ENCODE measurements around the gene PPIE.
"Not testable (repeated sequence)": the region's sequence is repeated elsewhere in the genome, so short reads cannot be mapped to it uniquely, and the experiment has no call there.

PPIE gene

DNA sequence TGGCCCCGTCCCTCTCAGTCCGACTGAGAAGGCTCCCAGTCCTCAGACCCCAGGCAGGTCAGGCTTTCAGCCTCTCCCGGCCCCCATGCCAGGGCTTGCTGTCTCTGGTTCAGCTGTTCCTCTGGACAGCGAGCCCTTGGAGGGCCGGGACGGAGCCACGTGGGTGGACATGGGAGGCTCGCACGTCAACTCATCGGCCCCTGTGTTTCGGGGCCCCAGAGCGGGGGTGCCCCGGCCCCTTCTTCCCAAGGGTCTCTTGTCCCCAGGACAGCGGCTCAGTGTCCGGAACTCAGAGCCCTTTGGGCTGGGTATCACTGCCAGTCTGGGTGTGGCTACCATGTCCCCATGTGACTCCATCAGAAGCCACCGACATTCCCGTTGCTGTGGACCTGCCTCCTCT, 39.2 kb downstream of the PPIE start:
- DNase-seq (ENCODE audit: low spot score), result not testable (repeated sequence)

DNA sequence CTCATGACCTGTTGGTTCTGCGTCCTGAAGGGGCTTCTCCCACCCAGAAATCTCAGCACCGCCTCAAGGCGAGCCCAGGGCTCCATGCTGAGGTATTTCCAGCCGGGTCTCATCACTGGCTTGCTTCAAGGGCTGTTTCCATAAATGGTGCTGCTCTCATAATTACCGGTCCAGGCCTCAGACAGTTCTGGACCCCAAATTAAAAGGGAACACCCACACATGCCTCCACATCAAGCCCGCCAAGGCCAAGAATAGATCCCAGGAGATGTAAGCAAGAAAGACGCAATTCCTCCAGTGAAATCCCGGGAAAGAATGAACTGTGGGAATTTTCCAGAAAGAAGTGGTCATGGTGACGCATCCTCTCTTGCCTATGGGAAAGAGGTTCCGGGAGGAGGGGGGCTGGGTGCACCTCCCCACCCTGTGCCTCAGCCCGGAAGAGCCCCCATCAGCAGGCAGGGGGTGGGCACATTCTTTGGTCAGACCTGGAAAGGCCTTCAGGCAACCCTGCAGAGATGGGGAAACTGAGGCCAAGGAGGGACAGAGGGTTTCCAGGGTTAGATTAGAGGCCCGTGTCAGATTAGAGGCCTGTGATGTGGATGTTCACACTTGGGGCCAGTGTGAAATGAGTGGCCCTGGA, 39.9 kb downstream of the PPIE start:
- DNase-seq (ENCODE audit: low spot score), result not testable (repeated sequence)

DNA sequence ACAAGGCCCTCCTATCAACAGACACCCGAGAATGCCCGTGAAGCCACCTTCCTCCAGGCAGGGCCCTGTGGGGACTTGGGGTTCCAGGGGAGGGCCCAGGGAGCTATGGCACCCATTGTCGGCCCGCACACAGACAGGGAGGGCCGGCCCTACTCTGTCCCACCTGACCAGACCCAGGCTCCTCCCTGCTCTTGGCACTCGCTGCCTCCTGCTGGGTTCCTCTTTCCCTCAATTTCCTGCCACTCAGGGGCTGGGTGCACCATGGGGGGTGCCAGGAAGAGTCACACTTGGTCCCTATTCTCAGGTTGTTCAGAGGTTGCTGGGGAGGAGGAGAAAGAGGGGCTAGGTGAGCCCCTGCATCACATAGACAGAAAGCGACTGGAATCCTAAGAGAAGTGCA, 40.5 kb downstream of the PPIE start:
- DNase-seq (ENCODE audit: low spot score), result no peak

DNA sequence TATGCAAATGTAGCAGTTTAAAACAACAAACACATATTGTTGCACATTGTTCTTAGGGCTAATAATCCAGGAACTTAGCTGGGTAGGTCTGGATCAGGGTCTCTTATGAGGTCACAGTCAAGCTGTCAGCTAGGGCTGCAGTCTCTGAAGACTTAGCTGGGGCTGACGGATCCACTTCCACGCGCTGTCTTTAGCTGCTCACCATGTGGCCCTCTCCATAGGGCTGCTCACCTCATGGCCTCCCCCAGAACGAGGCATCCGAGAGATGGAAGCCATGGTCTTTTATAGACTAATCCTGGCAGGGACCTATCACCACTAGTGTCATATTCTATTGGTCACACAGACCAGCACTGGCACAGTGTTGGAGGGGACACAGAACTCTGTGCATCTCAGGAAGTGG, 41.1 kb downstream of the PPIE start:
- no peak for DNase-seq (ENCODE audit: low spot score)

DNA sequence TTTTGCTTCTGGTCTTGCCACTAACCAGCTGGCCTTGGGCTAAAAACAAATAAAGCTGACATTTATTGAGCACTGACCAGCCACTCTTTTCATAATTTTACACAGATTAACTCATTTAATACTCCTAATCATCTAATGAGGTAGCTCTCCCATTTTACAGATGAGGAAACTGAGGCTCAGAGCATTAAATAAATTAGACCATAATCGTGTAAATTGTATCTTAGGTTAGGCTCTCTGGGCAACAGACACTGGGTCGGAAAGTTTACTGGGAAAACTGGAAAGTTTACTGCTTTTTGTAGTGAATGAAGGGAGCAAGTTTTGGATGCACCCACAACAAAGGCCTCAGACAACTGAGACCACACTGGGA, 42.6 kb downstream of the PPIE start:
- DNase-seq (ENCODE audit: low spot score), result no peak

DNA sequence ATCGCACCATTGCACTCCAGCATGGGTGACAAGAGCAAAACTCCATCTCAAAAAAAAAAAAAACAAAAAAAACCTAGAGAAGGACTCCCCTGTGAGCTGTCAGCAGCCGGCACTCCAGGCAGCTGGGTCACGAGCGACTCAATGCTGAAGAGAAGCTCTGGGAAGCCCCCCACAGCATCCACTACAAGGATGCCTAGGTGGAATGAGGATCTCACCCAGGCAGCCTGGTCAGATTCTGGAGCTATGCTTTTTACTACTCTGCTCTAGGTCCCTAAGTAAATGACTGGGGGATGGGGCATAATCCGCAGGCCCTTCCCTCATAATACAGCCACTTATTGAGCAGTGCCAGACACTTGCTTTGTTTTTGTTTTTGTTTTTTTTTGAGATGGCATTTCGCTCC, 43.4 kb downstream of the PPIE start:
- no peak for DNase-seq (ENCODE audit: low spot score)

DNA sequence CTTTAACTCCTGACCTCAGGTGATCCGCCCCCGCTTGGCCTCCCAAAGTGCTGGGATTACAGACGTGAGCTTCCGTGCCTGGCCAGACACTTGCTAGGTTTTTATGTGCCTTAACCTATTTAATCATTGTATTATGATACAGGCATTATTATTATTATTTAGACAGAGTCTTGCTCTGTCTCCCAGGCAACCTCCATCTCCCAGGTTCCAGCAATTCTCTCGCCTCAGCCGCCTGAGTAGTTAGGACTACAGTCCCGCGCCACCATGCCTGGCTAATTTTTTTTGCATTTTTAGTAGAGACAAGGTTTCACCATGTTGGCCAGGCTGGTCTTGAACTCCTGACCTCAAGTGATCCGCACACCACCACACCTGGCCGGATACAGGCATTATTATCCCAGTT, 44.0 kb downstream of the PPIE start:
- not testable (repeated sequence) for DNase-seq (ENCODE audit: low spot score)

DNA sequence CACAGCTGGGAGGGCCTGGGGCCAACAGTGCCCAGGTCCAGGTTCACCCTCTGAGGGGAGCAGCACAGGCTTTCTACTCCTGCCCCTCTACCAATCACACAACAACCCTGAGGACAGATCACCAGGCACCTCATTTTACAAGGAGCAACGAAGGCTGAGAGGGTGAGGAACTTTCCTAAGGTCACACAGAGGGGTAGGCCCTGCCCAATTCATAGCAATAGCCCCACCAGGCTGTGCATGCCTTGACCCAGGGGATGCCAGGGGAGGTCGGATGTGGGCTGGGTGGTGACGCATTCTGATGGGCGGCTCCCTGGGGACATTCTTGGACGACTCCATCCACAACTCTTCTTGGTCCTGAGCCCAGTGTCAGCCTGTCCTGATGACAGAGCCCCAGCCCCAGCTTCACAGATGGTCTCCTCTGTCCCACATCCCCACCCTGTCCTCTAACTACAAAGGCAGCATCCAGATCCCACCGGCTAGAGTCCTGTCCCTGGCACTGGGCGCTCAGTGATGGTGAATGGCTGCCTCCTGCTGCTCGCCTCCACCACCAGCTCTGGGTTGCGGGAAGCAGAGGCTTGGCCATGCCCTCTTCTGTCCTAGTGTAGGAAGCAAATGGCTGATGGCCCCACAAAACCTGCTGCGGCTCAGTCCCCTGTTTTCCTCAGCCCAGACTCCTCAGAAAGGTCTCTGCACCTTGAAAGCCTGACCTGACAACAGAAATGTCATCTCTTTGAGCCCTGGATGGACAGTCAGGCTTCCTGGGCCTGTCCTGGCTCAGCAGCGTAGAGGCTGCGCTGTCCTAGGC, 47.8 kb downstream of the PPIE start:
- not testable (repeated sequence) for DNase-seq (ENCODE audit: low spot score)

DNA sequence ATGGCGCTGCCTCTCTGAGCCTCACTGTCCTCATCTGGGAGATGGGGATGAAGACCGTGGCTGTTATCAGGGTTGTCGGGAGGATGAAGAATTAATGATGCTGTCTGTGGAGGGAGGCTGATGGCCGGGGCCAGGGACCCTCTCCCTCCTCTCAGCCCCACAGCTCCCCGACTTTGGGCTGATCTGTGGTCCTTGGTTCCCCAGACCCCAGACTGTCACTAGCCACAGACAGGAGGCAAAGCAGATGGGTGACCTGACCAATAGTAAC, 48.4 kb downstream of the PPIE start:
- not testable (repeated sequence) for DNase-seq (ENCODE audit: low spot score)

DNA sequence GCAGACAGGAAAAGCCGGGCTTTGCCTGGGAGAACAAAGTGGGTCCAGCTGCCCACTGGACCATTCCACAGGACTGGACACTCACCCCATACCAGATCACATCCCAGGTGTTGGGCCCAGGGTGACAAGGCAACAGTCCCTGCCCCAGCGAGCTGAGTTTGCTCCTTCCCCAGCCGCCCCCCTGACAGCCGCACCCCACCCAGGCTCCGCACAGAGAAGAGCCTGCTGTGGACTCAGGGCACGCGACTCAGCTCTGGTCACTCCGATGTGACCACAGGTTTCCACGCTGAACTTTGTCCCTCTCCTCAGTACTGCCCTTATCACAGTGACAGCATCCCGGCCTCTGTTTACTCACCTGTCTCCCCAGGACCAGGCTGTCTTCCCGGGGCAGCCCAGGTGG, 48.8 kb downstream of the PPIE start:
- no peak for DNase-seq (ENCODE audit: low spot score)

DNA sequence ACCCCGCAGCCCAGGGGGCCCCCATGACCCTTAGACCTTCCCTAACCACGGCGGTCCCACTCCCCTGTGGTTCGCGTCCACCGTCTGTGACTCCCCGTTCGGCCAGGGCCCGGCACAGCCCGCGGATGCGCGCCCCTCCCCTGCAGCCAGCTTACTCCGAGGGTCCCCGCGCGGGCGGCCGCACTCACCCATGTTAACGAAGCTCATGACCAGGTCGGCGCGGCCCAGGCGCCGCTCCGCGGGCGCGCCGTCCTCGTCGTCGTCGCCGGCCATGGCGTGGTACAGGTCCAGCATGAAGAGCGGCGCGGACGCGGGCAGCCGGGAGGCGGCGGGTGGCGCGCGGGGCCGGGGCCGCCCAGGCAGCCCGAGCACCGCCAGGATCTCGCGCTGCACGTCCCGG, 49.3 kb downstream of the PPIE start:
- not testable (repeated sequence) for DNase-seq (ENCODE audit: low spot score)

DNA sequence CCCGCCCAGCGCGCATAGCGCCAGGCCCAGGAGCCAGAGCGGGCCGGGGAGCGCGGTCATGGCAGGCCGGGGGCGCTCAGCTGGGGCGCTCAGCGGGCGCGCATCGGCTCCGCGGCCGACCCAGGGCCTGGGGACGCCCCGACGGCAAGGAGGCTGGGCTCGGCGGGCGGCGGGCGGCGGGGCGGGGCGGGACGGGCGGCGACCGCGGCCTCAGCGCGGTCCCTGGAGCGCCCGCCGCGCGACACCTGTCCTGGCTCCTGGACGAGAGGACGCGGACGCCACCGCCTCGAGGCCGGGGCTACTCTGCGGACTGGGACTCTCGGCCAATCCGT, 49.7 kb downstream of the PPIE start:
- no peak for DNase-seq (ENCODE audit: low spot score)

DNA sequence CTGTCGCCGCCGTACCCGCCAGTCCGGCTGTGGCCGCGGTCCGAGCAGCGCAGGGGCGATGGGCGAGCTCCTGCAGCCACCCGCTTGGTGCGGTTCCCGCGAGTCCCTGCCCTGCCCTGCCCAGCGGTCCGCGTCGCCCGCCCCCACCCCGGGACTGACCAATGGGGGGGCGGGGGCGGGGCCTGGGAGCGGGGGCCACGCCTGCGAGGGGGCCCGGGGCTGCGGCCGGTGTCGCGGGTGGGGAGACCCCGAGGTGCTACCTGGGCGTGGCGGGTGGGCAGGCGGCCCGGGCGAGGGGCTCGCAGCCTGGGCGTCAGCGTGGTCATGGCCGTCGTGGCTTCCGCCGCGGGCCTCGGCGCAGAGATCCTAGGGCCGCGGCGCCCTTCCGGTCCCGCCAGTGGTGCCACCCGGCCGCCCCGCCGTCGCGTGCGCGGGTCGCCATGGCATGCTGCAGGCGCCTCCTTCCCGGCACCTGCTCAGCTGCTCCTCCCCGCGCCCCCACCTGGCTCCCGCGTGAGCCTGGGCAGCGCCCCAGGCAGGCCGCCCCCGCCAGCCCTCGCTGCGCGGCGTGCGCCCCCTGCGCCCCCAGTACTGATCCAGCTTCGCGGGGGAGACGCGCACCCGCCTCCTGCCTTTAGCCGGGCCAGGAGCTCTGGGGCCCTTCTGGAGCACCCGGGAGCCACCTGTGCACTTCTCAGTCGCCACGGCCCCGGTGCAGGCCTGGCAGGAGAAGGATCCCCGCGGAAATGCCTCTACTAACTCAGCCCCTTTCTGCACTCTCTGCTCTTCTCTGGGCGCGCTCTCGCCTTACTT, 50.3 kb downstream of the PPIE start, which contains the start of gene BMP8B:
BMP8B (minus strand) TSS at position 108 of the 813 bp plus-strand sequence. CDS start 380 bp downstream, outside the sequence.
- peak; percentile 74 for DNase-seq (ENCODE audit: low spot score)

DNA sequence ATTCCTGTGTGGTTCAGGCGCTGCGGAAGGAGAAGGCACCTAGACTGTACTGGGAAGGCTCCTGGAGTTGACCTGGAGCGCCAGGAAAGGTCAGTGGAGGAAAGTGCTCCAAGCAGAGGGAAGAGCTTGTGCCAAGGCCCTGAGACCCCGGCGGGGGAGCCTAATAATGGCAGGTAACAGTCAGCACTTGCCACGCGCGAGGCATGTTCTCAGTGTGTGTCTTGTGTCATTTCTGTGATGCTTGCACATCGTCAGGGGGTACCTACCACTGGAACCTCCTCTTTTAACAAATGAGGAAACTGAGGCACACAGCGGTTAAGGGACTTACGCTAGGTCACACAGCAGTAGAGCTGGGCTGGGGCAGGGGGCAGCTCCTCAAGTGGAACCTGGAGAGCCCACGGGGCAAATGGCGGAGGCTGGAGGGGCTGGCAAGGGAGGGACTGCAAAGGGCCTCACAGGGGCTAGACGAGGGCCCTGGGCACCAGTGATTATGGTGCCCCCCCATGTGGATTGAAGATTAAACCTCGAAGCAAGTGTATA, 51.0 kb downstream of the PPIE start:
- no peak for DNase-seq (ENCODE audit: low spot score)

DNA sequence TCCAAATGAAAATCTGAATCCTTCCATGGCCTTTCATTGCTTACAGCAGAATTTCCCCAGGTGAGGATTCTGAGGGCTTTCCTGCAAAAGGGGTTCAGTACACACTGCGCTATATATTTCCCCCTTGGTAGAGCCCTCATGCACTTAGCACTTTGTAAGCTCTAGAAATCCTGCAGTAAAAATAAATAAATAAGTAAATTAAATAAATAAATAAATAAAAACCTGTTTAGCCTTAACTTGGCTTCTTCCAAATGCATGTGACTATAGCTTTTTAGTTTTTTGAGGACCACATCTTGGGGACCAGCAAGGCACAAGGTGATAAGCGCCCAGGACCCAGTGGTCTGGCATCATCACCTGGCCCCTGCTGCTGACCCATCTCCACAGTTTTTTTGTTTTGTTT, 53.2 kb downstream of the PPIE start:
- DNase-seq (ENCODE audit: low spot score), result no peak

DNA sequence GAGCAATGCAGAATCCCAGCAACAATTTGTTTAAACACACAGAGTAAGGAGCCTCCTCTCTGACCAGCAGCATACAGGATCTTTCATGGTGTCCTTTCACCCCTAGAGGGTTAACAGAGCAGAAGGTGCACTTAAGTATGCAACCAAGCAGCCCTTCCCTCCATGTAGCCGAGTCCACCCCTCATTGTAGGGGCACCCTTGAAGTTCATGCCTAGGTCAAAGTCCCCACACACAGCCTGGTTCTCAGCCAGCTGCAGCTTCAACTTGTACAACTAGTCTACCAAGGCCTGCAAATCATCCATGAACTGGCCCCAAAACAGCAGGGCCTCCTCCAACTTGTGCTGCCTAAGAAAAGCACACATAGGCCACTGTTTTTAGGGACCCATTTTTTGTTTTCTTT, 57.0 kb downstream of the PPIE start:
- no peak for DNase-seq (ENCODE audit: low spot score)

DNA sequence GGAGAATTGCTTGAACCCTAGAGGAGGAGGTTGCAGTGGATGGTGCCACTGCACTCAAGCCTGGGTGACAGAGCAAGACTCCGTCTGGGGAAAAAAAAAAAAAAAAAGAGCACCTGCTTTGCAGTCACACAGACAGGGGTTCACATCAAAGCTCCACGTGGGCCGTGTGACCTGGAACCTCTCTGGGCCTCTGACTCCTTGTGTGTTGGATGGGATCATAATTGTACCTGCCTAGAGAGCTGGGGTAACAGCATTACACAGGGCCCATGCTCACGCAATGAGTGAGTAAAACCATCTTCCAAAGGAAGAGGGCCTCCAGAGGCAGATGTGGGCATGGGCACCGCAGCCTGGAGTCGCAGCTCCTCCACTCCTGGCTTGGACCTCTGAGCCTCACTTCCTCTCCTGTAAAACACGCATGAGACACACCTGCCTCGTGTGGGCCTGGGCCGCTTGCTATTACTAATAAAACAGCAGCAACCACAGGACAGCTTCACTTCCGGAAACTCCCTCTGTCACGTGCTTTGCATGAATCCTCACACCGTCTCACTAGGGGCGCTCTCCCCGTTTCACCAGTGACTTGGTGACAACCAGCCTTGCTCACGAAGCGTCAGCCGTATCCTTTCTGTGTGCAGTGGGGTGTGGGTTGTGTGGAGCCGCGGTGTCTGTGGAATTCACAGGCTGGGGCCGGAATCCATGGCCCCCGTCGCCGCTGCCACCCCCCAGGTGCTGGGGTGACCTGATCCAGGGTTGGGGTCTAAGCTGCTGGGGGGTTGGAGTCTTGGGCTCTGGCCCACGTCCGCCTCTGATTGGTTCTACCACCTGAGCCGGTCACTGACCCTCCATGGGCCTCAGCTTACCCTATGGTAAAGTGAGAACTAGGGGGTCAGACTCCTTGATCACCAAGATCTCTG, 60.4 kb downstream of the PPIE start:
- DNase-seq (ENCODE audit: low spot score), result peak; percentile 95

DNA sequence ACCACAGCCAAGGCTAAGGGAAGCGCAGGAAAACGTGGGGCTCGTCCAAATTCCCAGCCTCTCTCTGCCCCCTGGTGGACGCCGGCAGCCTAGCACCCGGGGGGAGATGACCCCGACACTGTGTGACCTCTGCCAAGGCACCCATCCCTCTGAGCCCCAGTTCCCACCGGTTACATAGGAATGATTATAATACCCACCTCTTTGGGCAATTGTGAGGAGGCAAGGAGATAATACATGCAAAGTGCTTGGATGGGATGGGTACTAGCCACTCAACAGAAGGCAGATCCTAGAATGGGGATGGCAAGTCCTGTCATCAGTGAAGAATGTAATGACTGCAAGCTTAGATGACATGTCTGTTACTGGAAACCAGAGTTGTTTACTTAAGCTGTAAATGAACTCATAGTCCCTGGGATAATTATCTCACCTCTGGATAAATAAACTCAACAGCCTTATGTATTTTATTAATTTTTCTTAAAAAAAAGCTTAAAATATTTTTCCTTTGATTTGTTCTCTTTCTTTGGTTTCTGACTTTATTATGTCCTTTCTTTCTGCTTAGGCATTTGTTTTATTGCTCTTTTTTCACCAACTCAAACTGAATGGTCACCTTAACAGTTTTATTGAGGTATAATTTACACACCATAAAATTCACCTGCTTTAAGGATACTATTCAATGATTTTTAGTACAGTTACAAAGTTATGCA, 61.2 kb downstream of the PPIE start:
- peak; percentile 79 for DNase-seq (ENCODE audit: low spot score)

DNA sequence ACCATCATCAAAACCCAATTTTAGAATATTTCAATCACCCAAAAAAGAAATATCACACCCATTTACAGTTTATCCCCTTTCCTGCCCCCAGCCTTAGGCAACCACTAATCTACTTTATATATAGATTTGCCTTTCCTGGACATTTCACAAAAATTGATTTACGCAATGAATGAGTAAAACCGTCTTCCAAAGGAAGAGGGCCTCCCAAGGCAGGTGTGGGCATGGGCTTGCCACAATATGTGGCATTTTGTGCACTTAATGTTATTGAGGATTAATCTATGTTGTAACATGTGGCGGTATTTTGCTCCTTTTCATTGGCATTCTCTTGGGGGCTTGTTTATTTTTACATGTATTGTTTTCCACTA, 61.8 kb downstream of the PPIE start:
- DNase-seq (ENCODE audit: low spot score), result no peak

DNA sequence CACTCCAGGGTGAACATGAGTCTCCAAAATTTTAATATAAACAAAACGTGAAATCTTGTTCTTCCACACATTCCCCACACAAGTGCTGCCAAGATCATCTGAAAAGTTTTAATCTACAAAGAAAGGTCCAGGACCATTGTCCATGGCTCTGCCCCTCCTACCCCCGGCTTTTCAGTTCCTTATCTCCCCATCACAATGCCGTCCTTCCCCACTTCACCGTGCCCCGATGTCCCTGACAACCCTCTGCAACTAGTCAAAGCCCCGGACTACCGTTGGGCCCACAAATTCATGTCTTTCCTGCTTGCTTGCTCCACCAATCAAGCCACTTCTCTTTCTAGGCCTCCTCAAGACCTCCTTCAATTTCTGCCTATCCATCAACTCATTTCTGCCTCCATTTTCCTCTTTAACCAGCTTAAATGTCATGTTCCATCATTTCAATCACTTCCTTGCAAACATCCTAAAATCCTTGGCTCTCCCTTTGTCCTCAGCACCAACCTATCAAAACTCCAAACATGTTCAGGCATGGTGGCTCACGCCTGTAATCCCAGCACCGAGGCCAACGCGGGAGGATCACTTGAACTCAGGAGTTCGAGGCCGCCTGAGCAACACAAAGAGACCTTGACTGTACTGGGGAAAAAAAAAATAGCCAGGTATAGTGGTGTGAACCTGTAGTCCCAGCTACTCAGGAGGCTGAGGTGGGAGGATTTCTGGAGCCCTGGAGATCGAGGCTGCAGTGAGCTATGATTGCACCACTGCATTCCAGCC, 64.0 kb downstream of the PPIE start:
- DNase-seq (ENCODE audit: low spot score), result no peak

DNA sequence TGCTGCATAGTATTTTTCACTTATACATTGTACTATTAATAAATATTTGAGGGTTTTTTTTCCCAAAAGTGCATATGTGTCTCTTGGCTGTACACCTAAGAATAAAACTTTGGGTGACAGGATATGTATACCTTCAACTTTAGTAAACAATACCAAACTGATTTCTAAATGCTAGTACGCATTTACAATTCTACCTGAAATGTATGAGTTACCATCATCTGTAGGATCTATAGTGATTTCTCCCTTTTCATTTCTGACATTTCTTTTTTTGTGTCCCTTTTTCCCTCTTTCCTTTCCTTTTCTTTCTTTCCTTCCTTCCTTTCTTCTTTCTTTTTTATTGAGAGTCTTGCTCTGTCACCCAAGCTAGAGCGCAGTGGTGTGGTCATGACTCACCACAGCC, 66.7 kb downstream of the PPIE start:
- DNase-seq (ENCODE audit: low spot score), result no peak
